ENCODE measurements around the gene CYP2A6. TPM values are rescaled to one million over a fixed set of nuclear protein-coding genes. Genes with fewer than 3 reads are reported as not detected.

CYP2A6 gene
- polyA plus RNA-seq, 1 of the 3 experiments (the other 2 are of a cell fraction), result not detected

- no peak overlapping the region for H2AFZ ChIP-seq (ENCODE audit: low read depth)
- H3K9me3 ChIP-seq, result no peaks in the 10 kb centered on the region
- peak overlapping the region; percentile 84 to 89; a peak in 3 of 4 replicates for H3K27ac ChIP-seq (ENCODE audit: low read depth in 2 of 2, low read length in 1 of 2)
- peaks cover 28% of the 10 kb centered on the region for H4K20me1 ChIP-seq (ENCODE audit: insufficient read depth)
- H3K9ac ChIP-seq, result no peak overlapping the region; the same call in 1 of the 2 replicates
- TF ChIP-seq NFIC (IDR thresholded peaks at IDR 0.05; ENCODE audit: borderline replicate concordance) (no peak), POLR2AphosphoS5 (IDR thresholded peaks at IDR 0.05; ENCODE audit: low read depth, low read length) (no peak), YY1 (IDR thresholded peaks at IDR 0.05; ENCODE audit: low read depth) (no peak), RAD21 (IDR thresholded peaks at IDR 0.05; ENCODE audit: low read length) (no peak), ZBTB33 (IDR thresholded peaks at IDR 0.05; ENCODE audit: borderline replicate concordance, low read depth) (no peak), SIN3A (IDR thresholded peaks at IDR 0.05; ENCODE audit: borderline replicate concordance, low read depth, low read length) (no peak), GABPA (IDR thresholded peaks at IDR 0.05; ENCODE audit: low read depth) (no peak), FOXM1 (IDR thresholded peaks at IDR 0.05; ENCODE audit: low read depth) (no peak), EP300 (IDR thresholded peaks at IDR 0.05; ENCODE audit: borderline replicate concordance in 1 of 2, low read depth in 1 of 2, low read length in 1 of 2) (no peak), TCF12 (IDR thresholded peaks at IDR 0.05) (no peak), USF1 (IDR thresholded peaks at IDR 0.05; ENCODE audit: borderline replicate concordance, low read depth) (no peak)
- peaks cover 33% of the 10 kb centered on the region for H3K79me2 ChIP-seq (ENCODE audit: insufficient read depth)
- H3F3A ChIP-seq (replicated peaks; ENCODE audit: insufficient read depth), result peaks cover 9% of the 10 kb centered on the region
- H3K27me3 ChIP-seq (ENCODE audit: insufficient read depth), result no peaks in the 10 kb centered on the region
- POLR2A ChIA-PET, result interaction anchor here (0.9 to 3.6 kb wide), 3 partner anchors 19 to 107 kb away, joined by 5 to 31 read pairs (median 11); partner anchors contain the start of genes ACTMAP, NUMBL, RAB4B and SNRPA
- CTCF ChIA-PET, result interaction anchor here (0.6 to 3.7 kb wide), 6 partner anchors 9 to 134 kb away, joined by 3 to 20 read pairs (median 10); partner anchors contain the start of gene RAB4B
- H3K4me1 ChIP-seq (ENCODE audit: control insufficient read depth in 1 of 2, insufficient read depth in 2 of 2, low read depth in 1 of 2, low read length in 1 of 2), result peaks cover 21 to 26% of the 10 kb centered on the region in 2 experiments; a peak in 2 of 4 replicates
- H3K4me3 ChIP-seq (ENCODE audit: low read depth in 2 of 2, low read length in 1 of 2), result no peak overlapping the region
- WGBS (ENCODE audit: low lambda C conversion rate), result 95% methylated on average over 10 of the region's 14 CpGs
- H3K9me2 ChIP-seq, result no peaks in the 10 kb centered on the region
- 0 out of 2 replicates have a peak overlapping the region, but pooled peaks have one; percentile 84 for H3K4me2 ChIP-seq
- peaks cover 13 to 15% of the 10 kb centered on the region in 2 experiments for H3K36me3 ChIP-seq (replicated peaks in 1 of 2; ENCODE audit: control insufficient read depth in 1 of 2, insufficient read depth in 2 of 2, low read length in 1 of 2)
- DNase-seq, result no peak
Measured at GRCh38 chr19:40797166-40797962, 52.9 kb downstream of the CYP2A6 start.

Other genes with a start within 250 kb of the CYP2A6 start
- gene LTBP4, start 249.1 kb downstream of the CYP2A6 start, polyA plus RNA-seq (2012; rRNA removed), result 15.9 and 24.8 TPM in 2 replicates
- gene NUMBL, start 159.8 kb downstream of the CYP2A6 start, polyA plus RNA-seq (2012; rRNA removed), result 38.8 and 54.6 TPM in 2 replicates
- 41.9 and 43.8 TPM in 2 replicates for gene COQ8B, start 133.6 kb downstream of the CYP2A6 start, polyA plus RNA-seq (2012; rRNA removed)
- gene ITPKC, start 133.3 kb downstream of the CYP2A6 start, polyA plus RNA-seq (2012; rRNA removed), result 6.3 and 7.4 TPM in 2 replicates
- gene ACTMAP, start 100.0 kb downstream of the CYP2A6 start, polyA plus RNA-seq (2012; rRNA removed), result 4.5 and 6.4 TPM in 2 replicates
- gene SNRPA, start 99.2 kb downstream of the CYP2A6 start, polyA plus RNA-seq (2012; rRNA removed), result 69.5 and 121 TPM in 2 replicates
- 0.47 TPM in 1 of 2 replicates, not detected in the other for gene MIA, start 74.9 kb downstream of the CYP2A6 start, polyA plus RNA-seq (2012; rRNA removed)
- gene RAB4B, start 72.2 kb downstream of the CYP2A6 start, polyA plus RNA-seq (2012; rRNA removed), result 49.1 and 53.2 TPM in 2 replicates
- 39.7 and 43.0 TPM in 2 replicates for gene EGLN2, start 51.3 kb downstream of the CYP2A6 start, polyA plus RNA-seq (2012; rRNA removed)
- not detected in 2 replicates for gene CYP2A7, start 31.8 kb upstream of the CYP2A6 start, polyA plus RNA-seq (2012; rRNA removed)
- gene CYP2B6, start 140.8 kb upstream of the CYP2A6 start, polyA plus RNA-seq (2012; rRNA removed), result not detected in 2 replicates
- not detected in 2 replicates for gene CYP2A13, start 238.0 kb upstream of the CYP2A6 start, polyA plus RNA-seq (2012; rRNA removed)

Data from SK-N-SH (cell line).